ENCODE data around the gene BMERB1.
"Not testable (repeated sequence)": the region's sequence is repeated elsewhere in the genome, so short reads cannot be mapped to it uniquely, and the experiment has no call there.

Gene BMERB1

DNA sequence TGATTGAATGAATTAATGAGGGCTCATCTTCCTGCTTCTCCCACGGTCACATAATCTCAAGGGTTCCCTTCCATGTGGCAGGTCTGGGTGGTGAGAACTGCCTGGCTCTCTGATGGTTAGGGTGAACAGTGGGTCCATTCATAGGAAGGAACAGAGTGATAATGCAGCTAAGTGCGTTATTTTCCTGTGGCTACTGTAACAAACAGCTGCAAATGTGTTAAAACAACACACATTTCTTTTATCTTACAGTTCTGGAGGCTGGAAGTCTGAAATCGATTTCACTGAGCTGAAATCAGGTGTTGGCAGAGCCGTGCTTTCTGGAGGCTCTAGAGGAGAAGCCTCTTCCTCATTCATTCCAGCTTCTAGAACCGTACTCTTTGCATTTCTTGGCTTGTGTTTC is 95.3 kb downstream of the BMERB1 start:
- DNase-seq: no peak

GRCh38 chr16:15530085-15530484 is 95.7 kb downstream of the BMERB1 start:
- no peak for DNase-seq

DNA sequence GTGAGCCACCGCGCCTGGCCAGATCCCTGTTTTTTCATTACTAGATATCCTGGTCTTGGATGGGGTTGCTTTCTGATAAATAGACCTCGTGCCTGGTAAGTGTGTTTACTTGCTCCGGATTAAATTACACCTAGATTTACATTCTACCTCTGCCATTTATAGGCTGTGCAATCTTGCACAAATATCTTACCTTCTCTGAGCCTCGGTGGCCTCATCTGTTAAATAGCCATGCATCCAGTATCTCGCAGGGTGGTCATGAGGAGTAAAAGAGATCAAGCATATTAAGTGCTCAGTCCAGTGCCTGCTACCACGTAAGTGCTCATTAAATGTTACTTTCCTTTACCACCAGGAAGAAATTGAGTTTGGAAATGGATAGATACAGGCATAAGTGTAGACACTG is 98.4 kb downstream of the BMERB1 start:
- no peak for DNase-seq

GRCh38 chr16:15533386-15533785 is 99.0 kb downstream of the BMERB1 start:
- no peak for DNase-seq

DNA sequence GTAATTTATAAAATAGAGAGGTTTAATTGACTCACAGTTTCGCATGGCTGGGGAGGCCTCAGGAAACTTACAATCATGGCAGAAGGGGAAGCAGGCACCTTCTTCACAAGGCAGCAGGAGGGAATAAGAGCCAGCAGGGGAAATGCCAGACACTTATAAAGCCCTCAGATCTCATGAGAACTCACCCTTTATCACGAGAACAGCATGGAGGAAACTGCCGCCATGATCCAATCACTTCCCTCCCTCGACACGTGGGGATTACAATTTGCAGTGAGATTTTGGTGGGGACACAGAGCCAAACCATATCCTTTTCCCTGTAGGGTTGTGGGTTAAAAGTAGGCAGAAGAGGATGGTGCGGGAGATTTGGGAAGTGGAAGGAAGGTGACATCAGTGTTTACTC is 101.4 kb downstream of the BMERB1 start:
- no peak for DNase-seq

GRCh38 chr16:15536843-15537242 is 102.5 kb downstream of the BMERB1 start:
- no peak for DNase-seq

DNA sequence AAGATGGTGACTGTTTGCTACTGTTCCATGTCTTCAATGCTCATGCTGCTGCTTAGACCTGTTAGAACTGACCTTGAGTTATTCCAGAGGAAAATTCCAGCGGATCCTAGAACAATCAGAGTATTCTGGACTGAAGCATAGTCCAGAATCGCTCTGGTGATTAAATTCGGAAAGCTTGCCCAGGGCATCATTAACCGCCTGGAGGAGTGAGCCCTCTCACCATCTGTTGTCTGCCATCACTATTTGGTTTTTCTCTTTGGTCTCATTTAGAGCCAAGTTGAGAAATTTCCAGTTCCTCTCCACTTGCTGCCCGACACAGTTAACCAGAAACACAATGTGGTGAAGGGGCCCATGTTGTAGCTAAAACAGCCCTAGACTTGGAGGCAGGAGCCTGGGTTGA is 104.1 kb downstream of the BMERB1 start:
- DNase-seq: no peak

DNA sequence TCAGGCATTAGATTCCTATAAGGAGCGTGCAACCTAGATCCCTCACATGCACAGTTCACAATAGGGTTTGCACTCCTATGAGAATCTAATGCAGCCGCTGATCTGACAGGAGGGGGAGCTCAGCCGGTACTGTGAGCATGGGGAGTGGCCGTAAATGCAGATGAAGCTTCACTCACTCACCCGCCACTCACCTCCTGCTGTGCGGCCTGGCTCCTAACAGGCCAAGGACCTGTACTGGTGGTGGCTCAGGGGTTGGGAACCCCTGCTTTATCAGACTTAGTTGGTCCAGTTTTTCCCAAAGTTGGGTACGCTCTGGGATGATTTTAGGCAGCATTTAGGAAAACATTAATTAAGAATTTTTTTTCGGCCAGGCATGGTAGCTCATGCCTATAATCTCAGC is 104.8 kb downstream of the BMERB1 start:
- peak; percentile 64 for DNase-seq

DNA sequence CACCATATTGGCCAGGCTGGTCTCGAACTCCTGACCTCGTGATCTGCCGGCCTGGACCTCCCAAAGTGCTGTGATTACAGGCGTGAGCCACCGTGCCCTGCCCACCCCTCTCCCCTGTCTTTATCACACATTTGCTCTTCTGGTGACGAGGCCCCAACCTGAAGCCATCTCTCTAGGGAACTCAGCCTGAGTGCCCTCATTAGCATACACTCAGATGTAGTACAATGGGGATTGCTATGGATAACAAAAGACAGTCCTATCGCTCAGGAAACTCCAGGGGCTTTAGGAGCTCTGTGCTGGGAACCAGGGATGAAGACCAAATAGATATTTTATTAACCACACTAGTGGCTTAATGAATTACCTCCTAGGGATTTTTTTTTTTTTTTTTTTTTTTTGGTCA is 107.9 kb downstream of the BMERB1 start:
- DNase-seq: no peak

DNA sequence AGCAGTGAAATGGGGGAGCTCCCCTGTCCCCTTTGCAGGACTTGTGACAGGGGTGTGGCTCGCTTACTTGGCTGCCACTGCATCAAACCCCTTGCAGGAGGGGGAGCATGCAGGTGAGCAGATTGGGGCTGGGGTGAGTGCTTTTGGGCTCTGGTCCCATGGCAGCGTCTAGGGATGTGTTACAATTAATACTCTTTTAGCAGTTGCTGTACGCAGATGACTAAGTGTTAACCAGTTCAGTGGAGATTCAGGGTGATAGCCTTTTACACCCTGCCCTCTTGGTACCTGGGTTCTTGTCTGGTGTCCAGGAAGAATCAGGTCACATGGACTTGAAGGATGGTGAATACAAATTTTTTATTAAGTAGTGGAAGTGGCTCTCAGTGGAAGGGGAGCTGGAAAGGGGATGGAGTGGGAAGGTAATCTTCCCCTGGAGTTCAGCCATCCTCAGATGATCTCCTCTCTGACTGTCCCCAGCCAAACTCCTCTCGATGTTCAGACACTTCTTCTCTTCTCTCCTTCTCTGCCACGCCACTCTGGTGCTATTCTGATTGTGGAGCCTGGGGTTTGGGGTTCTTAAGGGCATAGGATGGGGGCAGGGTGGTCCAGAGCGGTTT is 108.5 kb downstream of the BMERB1 start:
- DNase-seq: no peak

GRCh38 chr16:15544405-15544804 is 110.0 kb downstream of the BMERB1 start:
- DNase-seq: no peak

GRCh38 chr16:15545544-15545943 is 111.2 kb downstream of the BMERB1 start:
- DNase-seq: no peak

DNA sequence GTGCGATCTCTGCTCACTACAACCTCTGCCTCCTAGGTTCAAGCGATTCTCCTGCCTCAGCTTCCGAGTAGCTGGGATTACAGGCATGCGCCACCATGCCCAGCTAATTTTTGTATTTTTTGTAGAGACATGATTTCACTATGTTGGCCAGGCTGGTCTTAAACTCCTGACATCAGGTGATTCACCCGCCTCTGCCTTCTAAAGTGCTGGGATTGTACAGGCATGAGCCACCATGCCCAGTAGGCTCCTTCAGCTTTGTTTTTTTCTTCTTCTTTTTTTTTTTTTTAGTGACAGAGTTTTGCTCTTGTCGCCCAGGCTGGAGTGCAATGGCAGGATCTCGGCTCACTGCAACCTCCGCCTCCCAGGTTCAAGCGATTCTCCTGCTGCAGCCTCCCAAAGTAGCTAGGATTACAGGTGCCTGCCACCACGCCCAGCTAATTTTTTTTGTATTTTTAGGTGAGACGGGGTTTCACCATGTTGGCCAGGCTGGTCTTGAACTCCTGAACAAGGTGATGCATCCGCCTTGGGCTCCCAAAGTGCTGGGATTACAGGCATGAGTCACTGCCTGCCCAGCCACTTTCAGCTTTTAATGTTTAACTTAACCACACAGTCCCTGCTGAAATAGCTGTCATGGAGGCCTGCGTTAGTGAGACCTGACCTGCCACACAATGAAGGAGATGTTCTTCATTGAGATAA is 112.8 kb downstream of the BMERB1 start:
- not testable (repeated sequence) for DNase-seq

DNA sequence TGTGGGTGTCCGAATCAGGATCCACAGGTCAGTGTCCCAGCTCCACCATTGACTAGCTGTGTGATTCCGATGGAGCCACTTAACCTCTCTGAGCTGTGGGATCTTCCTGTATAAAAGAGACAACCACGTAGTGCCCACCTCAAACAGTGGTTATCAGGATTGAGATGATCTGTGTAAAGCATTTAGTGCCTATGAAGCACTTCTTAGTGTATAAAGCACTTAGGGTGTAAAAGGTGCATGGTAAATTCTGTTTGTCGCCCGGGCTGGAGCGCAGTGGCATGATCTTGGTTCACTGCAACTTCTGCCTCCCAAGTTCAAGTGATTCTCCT is 113.3 kb downstream of the BMERB1 start:
- no peak for DNase-seq

DNA sequence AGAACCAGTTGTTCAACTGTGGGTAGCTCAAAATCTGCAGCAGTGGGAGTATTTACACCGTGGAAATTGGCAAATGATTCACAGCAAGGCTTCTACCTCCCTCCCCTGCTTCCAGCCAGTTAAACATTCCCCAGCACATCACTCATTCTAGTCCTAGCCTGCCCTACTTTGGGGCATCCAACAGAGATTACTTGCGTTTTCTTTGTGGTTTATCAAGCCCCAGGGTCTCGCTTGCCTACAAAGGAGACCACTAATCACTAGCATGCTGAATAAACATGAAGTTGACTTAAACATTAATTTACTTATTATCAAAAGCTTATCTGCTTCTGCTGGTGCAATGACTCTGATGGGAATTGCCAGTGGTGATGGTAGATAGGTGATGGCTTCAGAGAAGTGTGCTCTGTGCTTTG is 114.1 kb downstream of the BMERB1 start:
- DNase-seq: no peak

DNA sequence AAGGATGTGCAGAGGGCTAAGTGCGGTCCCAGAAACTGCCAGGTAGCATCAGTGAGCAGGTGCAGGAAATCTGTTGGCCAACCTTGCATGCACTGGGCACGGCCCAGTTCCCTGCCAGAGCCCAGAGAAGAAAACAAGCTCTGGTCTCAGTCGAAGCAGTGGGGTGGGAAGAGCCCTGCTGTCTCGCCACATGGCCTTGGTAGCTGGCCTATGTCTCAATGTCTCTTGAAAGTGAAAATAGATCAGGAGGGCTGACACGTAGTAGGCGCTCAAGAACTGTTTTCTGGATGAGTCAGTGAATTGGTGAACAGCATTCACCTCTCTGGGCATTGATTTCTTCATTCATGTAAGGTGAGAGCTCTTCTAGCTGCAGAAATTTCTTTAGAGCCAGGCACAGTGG is 118.1 kb downstream of the BMERB1 start:
- DNase-seq: no peak

- no peak for DNase-seq
These were observed 119.1 kb downstream of the BMERB1 start for GRCh38 chr16:15553313-15554088.

- DNase-seq: no peak
These were observed 121.7 kb downstream of the BMERB1 start for GRCh38 chr16:15556130-15556529.

- no peak for DNase-seq
These were observed 122.9 kb downstream of the BMERB1 start for GRCh38 chr16:15557258-15557657.

DNA sequence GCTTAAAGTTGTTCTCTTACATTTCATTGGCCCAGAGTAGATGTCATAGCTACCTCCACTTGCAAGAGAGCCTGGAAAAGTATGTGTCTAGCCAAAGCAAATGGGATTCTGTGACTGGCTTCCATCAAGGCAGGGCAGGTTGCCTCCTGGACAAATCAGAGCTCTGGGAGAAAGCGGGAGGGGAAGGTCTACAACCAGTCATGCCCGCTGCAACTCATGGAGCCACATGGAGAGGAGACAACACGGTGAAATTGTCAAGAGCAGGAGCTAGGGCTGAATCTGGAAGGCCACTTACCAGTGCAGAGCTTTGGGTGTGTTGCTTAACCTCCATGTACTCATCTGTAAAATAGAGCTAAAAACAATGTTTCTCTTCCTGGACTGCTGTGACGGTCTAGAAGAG is 124.8 kb downstream of the BMERB1 start:
- no peak for DNase-seq

DNA sequence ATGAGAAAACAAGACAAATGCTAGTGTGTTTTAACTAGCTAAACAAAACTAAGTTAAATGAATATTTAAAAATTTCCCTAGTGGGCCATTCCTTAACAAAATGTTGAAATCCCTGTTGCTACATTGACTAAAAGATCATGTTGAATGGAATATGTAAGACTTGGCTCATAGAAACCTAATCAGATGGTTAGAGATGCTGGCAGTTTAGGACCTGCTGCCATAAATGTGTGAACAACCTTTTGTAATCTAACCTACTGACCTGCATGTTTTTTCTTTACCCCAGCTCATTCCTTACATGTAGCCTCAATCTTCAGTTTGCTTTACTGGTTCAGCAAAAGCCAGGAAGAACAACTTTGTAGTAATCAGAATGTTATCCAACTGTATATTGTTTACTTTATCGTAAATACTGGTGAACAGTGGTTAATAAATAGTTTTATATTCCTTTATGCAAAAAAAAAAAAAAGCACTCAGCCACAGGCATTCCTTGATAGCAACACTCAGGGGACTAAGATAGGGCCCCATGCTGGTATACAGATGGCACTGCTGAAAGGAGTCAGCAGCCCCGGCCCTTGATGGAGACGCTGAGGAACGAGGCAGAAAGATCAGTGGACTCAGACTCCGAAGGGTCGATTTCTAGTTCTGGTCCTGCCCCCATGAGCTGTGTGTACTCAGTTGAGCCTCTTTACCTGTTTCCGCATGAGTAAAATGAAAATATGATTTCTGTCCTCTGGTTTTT is 130.4 kb downstream of the BMERB1 start:
- no peak for DNase-seq

DNA sequence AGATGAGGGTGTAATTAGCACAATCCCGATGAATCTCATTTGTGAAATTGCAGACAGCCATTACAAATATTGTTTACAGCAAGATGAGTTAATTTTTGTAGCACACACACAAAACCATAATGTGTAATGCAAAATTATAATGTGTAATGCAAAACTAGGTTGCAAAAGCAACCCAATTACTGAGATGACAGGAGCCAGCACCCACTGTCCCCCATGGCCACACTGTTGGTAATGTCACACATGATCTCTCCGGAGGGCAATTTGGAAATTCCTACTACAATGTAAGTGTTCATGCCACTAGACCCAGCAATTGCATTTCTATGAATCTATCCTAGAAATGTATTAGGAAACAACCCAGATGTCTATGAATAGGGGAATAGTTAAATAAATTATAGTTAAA is 131.7 kb downstream of the BMERB1 start:
- no peak for DNase-seq

DNA sequence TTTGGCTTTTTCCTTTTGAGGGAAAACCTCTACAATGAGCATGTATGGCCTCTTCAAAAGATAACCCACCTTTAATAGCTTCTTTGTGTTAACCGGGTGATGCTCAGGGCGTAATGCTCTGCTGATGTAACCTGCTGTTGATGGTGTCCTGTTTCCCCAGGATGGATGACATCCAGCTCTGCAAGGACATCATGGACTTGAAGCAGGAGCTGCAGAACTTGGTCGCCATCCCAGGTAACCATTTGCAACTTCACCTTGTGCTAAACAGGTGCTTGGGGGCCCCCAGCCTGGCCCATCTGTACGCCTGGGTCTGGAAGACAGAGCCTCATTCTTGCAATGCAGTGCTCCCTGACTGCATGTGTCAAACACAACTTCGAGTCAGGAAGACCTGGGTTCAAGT is 133.4 kb downstream of the BMERB1 start:
- DNase-seq: no peak

DNA sequence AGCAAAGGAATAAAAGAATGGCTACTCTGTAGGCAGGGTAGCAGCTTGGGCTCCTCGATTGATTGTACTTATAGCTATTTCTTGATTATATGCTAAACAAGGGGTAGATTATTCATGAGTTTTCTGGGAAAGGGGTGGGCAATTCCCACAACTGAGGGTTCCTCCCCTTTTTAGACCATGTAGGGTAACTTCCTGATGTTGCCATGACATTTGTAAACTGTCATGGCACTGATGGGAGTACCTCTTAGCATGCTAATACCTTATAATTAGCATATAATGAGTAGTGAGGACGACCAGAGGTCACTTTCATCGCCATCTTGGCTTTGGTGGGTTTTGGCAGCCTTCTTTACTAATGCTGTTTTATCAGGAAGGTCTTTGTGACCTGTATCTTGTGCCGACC is 136.3 kb downstream of the BMERB1 start:
- not testable (repeated sequence) for DNase-seq

Measured in eye (tissue), 1 donor.